A673 (cell line): ENCODE data around the gene DNAJB6. TPM values are rescaled to one million over a fixed set of nuclear protein-coding genes. Genes with fewer than 3 reads are reported as not detected.

Experiments
- BruUV-seq: library from RNA; stranded (reverse); fragments of 400-500 nt; replicated peaks from 2 replicates; lab custom pipeline; 2021; lab: Mats Ljungman, UMichigan
- CTCF ChIA-PET: fragments of 300-600 bp; sonication (Branson Sonifier 250); formaldehyde crosslinking; loops from one replicate; lab custom pipeline; 2022; ENCODE audit warnings: antibody characterized with exemption; lab: Charles Lee
- POLR2A ChIA-PET: fragments of 300-600 bp; sonication (Branson Sonifier 250); formaldehyde crosslinking; loops from one replicate; lab custom pipeline; 2022; ENCODE audit warnings: antibody characterized with exemption; ENCODE audit not compliant: low non-redundant PET; lab: Charles Lee
- DNase-seq: peaks from one replicate; pipeline ENCODE4 v3.0.0-alpha.2; 2015; ENCODE audit warnings: low spot score
- H3K27ac ChIP-seq: fragments of 200-600 bp; sonication (generic); 2 replicates; pipeline ENCODE4 v1.5.1; 2016; ENCODE audit warnings: mixed run types, low read depth, mild to moderate bottlenecking, mixed read lengths, antibody characterized with exemption, low read length; ENCODE audit not compliant: poor library complexity, severe bottlenecking
- H3K27me3 ChIP-seq: fragments of 200-600 bp; sonication (generic); replicated peaks from 2 replicates; pipeline ENCODE4 v1.6.1; 2017; ENCODE audit warnings: mixed run types, low read depth, mild to moderate bottlenecking, mixed read lengths, antibody characterized with exemption, low read length; ENCODE audit not compliant: insufficient read depth, poor library complexity
- H3K36me3 ChIP-seq: fragments of 200-600 bp; sonication (generic); 2 replicates; pipeline ENCODE4 v1.6.1; 2016; ENCODE audit warnings: mixed run types, mild to moderate bottlenecking, mixed read lengths, antibody characterized with exemption, low read length; ENCODE audit not compliant: insufficient read depth, poor library complexity, severe bottlenecking
- H3K4me1 ChIP-seq: fragments of 200-600 bp; sonication (generic); 2 replicates; pipeline ENCODE4 v1.6.1; 2017; ENCODE audit warnings: mixed run types, mild to moderate bottlenecking, mixed read lengths, antibody characterized with exemption, low read length; ENCODE audit not compliant: insufficient read depth, poor library complexity, severe bottlenecking
- H3K4me3 ChIP-seq: fragments of 200-600 bp; sonication (generic); 2 replicates; pipeline ENCODE4 v1.5.1; 2016; ENCODE audit warnings: low read depth, mixed run types, mild to moderate bottlenecking, mixed read lengths, low read length; ENCODE audit not compliant: poor library complexity, severe bottlenecking
- H3K9me3 ChIP-seq: fragments of 200-600 bp; sonication (generic); 2 replicates; pipeline ENCODE4 v1.6.1; 2016; ENCODE audit warnings: mixed run types, low read depth, mild to moderate bottlenecking, mixed read lengths, antibody characterized with exemption, low read length; ENCODE audit not compliant: poor library complexity, severe bottlenecking
- EZH2 ChIP-seq: fragments of 200-600 bp; sonication (generic); IDR thresholded peaks from 2 replicates; pipeline ENCODE4 v1.6.1; 2017; ENCODE audit warnings: borderline replicate concordance, low read depth, mild to moderate bottlenecking, mixed read lengths, antibody characterized with exemption, low read length; ENCODE audit not compliant: poor library complexity, severe bottlenecking
- intact Hi-C: fragments of 100-400 bp; cut with micrococcal nuclease; formaldehyde crosslinking; loops from one replicate; pipeline ENCODE4 v1.10.0; 2022; ENCODE audit not compliant: unreplicated experiment
- total RNA-seq: library from RNA; stranded (reverse); gene quantifications from 2 replicates; pipeline ENCODE4 v1.2.3, GENCODE V29; 2021
- TF ChIP-seq, protein P1 (sequence below): fragments of 300-800, 200-600 bp; sonication (generic); conservative IDR thresholded peaks from 2 replicates; pipeline ENCODE4 v1.5.1; 2017; ENCODE audit warnings: low read depth, mild to moderate bottlenecking, antibody characterized with exemption, low read length, moderate library complexity, mixed read lengths

Gene DNAJB6
- total RNA-seq, 1 experiment from 2014 or later = 146 TPM

DNA sequence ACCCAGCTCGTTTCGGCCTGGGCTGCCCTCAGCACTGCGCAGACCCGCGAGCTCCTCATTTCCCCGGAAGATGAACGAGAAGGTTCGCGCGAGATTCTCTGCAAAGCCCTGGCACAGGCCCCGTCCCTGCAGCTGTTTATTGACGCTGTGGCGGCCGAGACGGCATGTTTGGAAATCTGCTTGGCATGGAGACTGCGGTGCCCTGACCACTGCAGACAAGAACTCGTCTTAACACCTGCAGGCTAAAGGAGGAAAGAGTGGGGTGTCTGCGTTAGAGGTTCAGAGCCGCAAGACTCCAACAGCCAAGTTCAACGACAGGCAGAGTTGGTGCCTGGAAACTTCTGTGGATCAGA, 125.6 kb downstream of the DNAJB6 start:
- CTCF ChIA-PET = no interaction called here
- TF ChIP-seq, protein P1, sequence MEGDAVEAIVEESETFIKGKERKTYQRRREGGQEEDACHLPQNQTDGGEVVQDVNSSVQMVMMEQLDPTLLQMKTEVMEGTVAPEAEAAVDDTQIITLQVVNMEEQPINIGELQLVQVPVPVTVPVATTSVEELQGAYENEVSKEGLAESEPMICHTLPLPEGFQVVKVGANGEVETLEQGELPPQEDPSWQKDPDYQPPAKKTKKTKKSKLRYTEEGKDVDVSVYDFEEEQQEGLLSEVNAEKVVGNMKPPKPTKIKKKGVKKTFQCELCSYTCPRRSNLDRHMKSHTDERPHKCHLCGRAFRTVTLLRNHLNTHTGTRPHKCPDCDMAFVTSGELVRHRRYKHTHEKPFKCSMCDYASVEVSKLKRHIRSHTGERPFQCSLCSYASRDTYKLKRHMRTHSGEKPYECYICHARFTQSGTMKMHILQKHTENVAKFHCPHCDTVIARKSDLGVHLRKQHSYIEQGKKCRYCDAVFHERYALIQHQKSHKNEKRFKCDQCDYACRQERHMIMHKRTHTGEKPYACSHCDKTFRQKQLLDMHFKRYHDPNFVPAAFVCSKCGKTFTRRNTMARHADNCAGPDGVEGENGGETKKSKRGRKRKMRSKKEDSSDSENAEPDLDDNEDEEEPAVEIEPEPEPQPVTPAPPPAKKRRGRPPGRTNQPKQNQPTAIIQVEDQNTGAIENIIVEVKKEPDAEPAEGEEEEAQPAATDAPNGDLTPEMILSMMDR = no peak
- no peak for TF ChIP-seq EZH2

DNA sequence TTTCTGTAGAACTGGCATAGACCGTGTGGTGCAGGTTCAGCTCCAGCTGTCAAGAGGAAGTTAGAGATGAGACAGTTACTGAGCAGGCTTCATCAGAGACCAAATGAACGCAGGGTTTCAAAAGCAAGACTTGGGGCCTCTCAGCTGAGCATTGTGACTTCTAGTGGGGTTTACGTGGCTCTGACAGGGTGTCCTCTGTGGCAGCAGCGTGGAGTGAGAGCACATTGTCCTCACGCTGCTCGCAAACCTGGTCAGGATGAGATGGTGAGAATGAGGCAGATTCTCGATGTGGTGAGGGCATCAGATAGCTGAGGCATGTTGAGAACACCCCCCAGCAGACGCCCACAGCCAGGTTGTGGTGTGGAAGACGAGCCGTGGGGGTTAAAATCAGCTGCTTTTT, 126.0 kb downstream of the DNAJB6 start:
- no peak overlapping the region for H3K4me3 ChIP-seq
- H3K27ac ChIP-seq = no peak overlapping the region
- TF ChIP-seq, protein P1 = no peak
- TF ChIP-seq EZH2 = no peak
- no peaks in the 10 kb centered on the region for H3K36me3 ChIP-seq
- ChIA-PET CTCF (no interaction called here), POLR2A (no interaction called here)
- no peaks in the 10 kb centered on the region for H3K9me3 ChIP-seq
- H3K4me1 ChIP-seq = peaks cover 6% of the 10 kb centered on the region
- BruUV-seq = no TSS peak
- DNase-seq = no peak
- intact Hi-C loops = no loop called here
- peaks cover 2% of the 10 kb centered on the region for H3K27me3 ChIP-seq

More for the DNA sequence above, 125.6 kb downstream of the DNAJB6 start:
- Histone ChIP-seq H3K9me3 (no peaks in the 10 kb centered on the region), H3K27ac (no peak overlapping the region), H3K4me1 (peaks cover 6% of the 10 kb centered on the region), H3K36me3 (no peaks in the 10 kb centered on the region), H3K27me3 (peaks cover 7% of the 10 kb centered on the region), H3K4me3 (no peak overlapping the region)
- POLR2A ChIA-PET = no interaction called here
- no TSS peak for BruUV-seq
- intact Hi-C loops = no loop called here
- no peak for DNase-seq

DNA sequence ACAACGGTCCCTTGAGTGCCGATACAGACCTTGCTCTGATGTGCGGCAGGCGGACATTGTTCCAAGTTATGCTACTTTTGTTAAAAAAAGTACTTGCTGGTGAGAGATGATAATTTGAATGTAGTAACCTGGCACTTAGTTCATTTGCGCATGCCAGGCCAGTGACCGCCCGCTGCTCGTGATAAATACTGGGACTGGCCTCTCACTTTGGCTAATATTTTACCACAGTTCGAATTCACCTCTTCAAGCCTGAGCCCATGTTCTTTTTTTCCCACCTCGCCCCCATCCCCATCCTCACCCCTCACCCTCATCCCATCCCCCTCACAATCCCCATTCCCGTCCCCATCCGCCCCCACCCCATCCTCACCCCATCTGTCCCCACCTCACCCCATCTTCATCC, 126.4 kb downstream of the DNAJB6 start:
- H3K9me3 ChIP-seq = no peaks in the 10 kb centered on the region
- TF ChIP-seq, protein P1 = no peak
- CTCF ChIA-PET = no interaction called here
- no peak for DNase-seq
- H3K4me3 ChIP-seq = no peak overlapping the region
- POLR2A ChIA-PET = no interaction called here
- H3K36me3 ChIP-seq = no peaks in the 10 kb centered on the region
- peaks cover 6% of the 10 kb centered on the region for H3K4me1 ChIP-seq
- intact Hi-C loops = no loop called here
- no peak overlapping the region for H3K27ac ChIP-seq
- no peaks in the 10 kb centered on the region for H3K27me3 ChIP-seq
- BruUV-seq = no TSS peak
